ENCODE data around the gene SORBS2.
"Not testable (repeated sequence)": the region's sequence is repeated elsewhere in the genome, so short reads cannot be mapped to it uniquely, and the experiment has no call there.

Gene SORBS2

DNA sequence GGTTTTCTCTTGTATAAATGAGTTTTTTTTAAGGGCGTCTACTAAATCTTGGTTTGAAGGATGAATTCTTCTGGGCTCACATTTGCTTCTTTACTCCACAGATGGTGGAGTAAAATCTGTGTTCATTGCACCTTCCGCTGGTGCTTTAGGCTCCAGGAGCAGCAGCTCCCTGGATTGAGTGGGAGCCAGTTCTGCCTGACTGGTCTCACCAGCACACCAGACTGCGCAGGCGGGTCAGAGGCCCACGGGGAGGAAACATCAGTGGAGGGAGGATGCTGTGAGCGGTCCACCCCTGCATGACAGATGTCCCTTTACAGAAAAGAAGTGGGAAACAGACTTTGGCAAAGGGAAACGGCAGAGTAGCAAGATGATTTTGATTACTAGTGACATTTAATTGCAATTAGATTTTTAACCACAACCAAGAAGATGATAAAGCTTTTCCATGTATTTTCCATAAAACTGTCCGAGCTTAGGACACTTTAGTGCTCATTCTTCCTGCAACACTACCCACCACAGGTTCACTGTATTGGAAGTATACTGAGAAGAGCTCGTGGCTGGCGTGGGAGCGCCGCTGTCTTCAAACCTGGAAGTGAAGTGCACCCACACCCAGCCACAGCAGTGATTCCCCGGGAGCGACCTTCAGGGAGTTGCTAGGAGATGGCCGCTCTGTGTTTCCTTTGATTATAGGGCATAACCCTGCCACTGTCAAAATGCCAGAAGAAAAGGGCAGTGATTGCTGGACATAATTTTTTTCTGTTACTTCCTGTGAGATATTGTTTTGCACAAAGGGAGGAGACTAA, 95.2 kb downstream of the SORBS2 start:
- no peak overlapping the region for H3K4me3 ChIP-seq (ENCODE audit: control insufficient read depth, low read depth, low read length)
- DNase-seq (ENCODE audit: low read depth) = no peak
- TF ChIP-seq, protein P1, sequence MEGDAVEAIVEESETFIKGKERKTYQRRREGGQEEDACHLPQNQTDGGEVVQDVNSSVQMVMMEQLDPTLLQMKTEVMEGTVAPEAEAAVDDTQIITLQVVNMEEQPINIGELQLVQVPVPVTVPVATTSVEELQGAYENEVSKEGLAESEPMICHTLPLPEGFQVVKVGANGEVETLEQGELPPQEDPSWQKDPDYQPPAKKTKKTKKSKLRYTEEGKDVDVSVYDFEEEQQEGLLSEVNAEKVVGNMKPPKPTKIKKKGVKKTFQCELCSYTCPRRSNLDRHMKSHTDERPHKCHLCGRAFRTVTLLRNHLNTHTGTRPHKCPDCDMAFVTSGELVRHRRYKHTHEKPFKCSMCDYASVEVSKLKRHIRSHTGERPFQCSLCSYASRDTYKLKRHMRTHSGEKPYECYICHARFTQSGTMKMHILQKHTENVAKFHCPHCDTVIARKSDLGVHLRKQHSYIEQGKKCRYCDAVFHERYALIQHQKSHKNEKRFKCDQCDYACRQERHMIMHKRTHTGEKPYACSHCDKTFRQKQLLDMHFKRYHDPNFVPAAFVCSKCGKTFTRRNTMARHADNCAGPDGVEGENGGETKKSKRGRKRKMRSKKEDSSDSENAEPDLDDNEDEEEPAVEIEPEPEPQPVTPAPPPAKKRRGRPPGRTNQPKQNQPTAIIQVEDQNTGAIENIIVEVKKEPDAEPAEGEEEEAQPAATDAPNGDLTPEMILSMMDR (conservative IDR thresholded peaks at IDR 0.05; ENCODE audit: control insufficient read depth, insufficient read depth, low read depth, low read length) = no peak

DNA sequence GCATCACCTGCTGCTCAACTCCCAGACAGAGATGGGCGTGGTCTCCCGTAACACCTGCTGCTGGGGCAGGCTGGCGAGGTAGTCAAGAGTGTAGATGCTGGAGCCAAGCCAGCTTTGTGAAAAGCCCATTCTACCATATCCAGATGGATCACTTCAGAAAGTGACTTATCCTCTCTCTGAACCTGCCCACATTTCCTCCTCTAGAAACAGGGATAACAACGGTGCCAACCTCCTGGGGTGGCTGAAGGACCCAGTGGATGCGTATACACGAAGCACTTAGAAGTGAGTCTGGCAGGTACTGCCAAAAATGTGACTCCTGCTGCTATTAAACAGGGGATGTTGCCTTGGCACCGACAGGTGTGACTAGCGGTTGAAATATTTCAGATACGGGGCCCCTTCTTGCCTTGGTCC, 95.8 kb downstream of the SORBS2 start:
- TF ChIP-seq, protein P1 (conservative IDR thresholded peaks at IDR 0.05; ENCODE audit: control insufficient read depth, insufficient read depth, low read depth, low read length) = no peak
- no peak for DNase-seq (ENCODE audit: low read depth)
- H3K4me3 ChIP-seq (ENCODE audit: control insufficient read depth, low read depth, low read length) = no peak overlapping the region

DNA sequence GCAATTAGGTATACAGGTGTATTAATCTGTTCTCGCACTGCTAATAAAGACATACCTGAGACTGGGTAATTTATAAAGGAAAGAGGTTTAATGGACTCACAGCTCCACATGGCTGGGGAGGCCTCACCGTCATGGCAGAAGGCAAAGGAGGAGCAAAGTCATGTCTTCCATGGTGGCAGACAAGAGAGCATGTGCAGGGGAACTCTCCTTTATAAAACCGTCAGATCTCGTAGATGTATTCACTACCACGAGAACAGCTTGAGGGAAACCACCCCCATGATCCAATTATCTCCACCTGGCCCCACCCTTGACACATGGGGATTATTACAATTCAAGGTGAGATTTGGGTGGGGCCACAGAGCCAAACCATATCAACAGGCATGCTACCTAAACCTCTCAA, 97.5 kb downstream of the SORBS2 start:
- not testable (repeated sequence) for DNase-seq (ENCODE audit: low read depth)

DNA sequence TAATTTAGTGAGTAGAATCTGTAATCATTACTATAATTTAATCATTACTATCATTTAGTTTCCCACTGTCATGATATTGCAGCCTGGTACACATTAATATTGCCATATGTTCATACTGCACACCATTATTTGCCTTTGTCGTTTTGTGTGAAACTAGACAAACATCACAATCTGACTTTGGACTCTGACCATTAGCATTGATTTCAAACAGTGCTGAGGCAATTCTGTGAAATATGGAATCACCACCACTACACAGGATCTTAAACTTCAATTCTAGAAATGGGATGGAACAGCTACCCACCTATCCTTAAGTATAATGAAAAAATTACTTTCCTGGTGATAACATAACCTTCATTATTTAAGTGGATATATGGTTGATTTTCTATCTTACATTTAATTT, 98.3 kb downstream of the SORBS2 start:
- no peak overlapping the region for H3K4me3 ChIP-seq (ENCODE audit: control insufficient read depth, low read depth, low read length)
- no peak for DNase-seq (ENCODE audit: low read depth)
- TF ChIP-seq, protein P1 (conservative IDR thresholded peaks at IDR 0.05; ENCODE audit: control insufficient read depth, insufficient read depth, low read depth, low read length) = no peak

More for the DNA sequence above, 97.5 kb downstream of the SORBS2 start:
- H3K4me3 ChIP-seq (ENCODE audit: control insufficient read depth, low read depth, low read length) = not testable (repeated sequence)

DNA sequence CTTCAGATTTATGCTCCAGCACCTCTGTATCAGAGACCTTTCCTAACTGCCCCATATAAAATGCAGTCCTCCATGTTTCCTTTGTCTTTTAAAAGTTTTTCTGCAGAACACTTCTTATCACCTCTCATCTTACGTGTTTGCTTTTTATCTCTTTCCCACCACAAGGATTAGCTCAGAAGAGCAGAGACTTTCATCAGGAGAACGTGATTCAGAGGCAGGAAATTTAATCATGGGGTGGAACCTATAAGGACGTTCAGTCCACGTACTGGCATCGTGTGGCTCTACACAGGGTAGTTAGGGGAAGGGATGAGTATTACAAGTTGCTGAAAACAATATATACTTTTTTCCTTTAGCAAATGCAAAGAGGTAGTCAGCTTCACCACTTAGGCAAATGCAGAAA, 98.7 kb downstream of the SORBS2 start:
- TF ChIP-seq, protein P1 (conservative IDR thresholded peaks at IDR 0.05; ENCODE audit: control insufficient read depth, insufficient read depth, low read depth, low read length) = no peak
- DNase-seq (ENCODE audit: low read depth) = peak; percentile 56
- H3K4me3 ChIP-seq (ENCODE audit: control insufficient read depth, low read depth, low read length) = no peak overlapping the region

DNA sequence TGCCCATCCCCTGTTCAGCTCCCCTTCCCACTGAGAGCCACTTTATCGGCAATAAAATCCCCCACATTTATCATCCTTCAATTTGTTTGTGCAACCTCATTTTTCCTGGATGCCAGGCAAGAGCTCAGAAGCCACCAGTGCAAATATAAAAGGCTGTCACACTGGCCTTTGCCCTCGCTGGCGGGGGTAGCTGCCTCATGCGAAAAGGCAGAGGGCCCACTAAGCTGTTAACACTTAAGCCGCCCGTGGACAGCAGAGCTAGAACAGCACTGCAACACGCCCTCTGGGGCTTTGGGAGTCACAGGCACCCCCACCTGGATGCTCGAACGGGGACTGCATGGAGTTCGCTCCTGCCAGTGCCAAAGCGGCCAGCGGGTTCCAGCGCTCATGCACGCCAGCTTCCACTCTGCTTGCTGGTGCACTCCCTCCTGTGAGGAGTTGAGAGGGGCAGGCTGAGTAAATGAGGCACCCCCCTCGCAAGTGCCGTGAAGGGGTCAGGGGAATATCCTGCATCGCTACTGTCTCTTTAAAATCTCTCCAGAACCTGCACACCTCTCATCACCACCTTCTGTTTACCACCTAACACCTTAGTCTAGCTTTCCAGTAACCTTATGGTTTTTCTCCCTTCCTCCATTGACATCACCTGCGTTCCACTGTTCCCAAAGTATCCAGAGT, 99.5 kb downstream of the SORBS2 start:
- no peak for DNase-seq (ENCODE audit: low read depth)
- H3K4me3 ChIP-seq (ENCODE audit: control insufficient read depth, low read depth, low read length) = no peak overlapping the region
- TF ChIP-seq, protein P1 (conservative IDR thresholded peaks at IDR 0.05; ENCODE audit: control insufficient read depth, insufficient read depth, low read depth, low read length) = no peak

DNA sequence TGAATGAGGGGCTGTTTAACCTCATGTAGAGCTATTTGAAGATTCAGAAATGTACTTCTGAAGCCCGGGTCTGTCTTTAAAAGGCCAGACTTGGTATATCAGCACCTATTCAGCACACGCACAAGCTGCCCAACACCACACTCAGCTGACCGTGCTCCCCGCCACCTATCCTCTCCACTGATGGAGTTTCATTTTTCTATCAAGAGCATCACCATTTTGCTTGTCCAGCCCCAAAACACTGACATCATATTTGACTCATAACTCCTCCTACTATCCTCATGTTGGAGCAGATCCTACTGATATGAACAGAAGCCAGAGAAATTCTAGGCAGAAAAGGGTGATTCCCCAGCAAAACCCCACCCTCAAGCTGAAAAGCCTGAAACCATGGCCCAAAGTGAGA, 100.3 kb downstream of the SORBS2 start:
- peak; percentile 63 for DNase-seq (ENCODE audit: low read depth)

More for the DNA sequence above, 100.3 kb downstream of the SORBS2 start:
- TF ChIP-seq, protein P1 (conservative IDR thresholded peaks at IDR 0.05; ENCODE audit: control insufficient read depth, insufficient read depth, low read depth, low read length) = no peak
- H3K4me3 ChIP-seq (ENCODE audit: control insufficient read depth, low read depth, low read length) = no peak overlapping the region

Data from fibroblast of mammary gland (primary cell).